ENCODE data around the gene NUP93.

NUP93 gene

GRCh38 chr16:56697456-56698155 is 32.3 kb upstream of the NUP93 start:
- H3K4me2 ChIP-seq (ENCODE audit: insufficient read depth, low read length) = no peak overlapping the region
- H3K4me1 ChIP-seq (ENCODE audit: insufficient read depth, low read length) = peaks cover 11% of the 10 kb centered on the region
- peaks cover 4% of the 10 kb centered on the region for H3K9me3 ChIP-seq (ENCODE audit: insufficient read depth, low read length, severe bottlenecking)
- no peaks in the 10 kb centered on the region for H4K20me1 ChIP-seq (ENCODE audit: insufficient read depth, low read length)
- no peak overlapping the region for H3K9ac ChIP-seq (ENCODE audit: low read depth, low read length)
- H2AFZ ChIP-seq (ENCODE audit: low read depth, low read length) = no peak overlapping the region
- H3K27ac ChIP-seq (ENCODE audit: low read length) = no peak overlapping the region
- H3K79me2 ChIP-seq (ENCODE audit: insufficient read depth, low read length) = no peaks in the 10 kb centered on the region
- TF ChIP-seq EZH2 (IDR thresholded peaks at IDR 0.05; ENCODE audit: borderline replicate concordance, low read depth, low read length, severe bottlenecking) (no peak), CTCF (IDR thresholded peaks at IDR 0.05; ENCODE audit: borderline replicate concordance, extremely low read depth, low read length, poor library complexity, severe bottlenecking) (no peak)
- H3K4me3 ChIP-seq (ENCODE audit: low read depth in 1 of 2, low read length in 2 of 2) = no peak overlapping the region
- ATAC-seq (ENCODE audit: insufficient read depth, low read depth) (no peak), DNase-seq (no peak)
- H3K36me3 ChIP-seq (ENCODE audit: insufficient read depth, low read length) = no peaks in the 10 kb centered on the region
- no peaks in the 10 kb centered on the region for H3K27me3 ChIP-seq (ENCODE audit: insufficient read depth, low read length, poor library complexity)

GRCh38 chr16:56700195-56700594 is 29.7 kb upstream of the NUP93 start:
- no peaks in the 10 kb centered on the region for H3K27me3 ChIP-seq (ENCODE audit: insufficient read depth, low read length, poor library complexity)
- H3K36me3 ChIP-seq (ENCODE audit: insufficient read depth, low read length) = no peaks in the 10 kb centered on the region
- no peak overlapping the region for H2AFZ ChIP-seq (ENCODE audit: low read depth, low read length)
- H4K20me1 ChIP-seq (ENCODE audit: insufficient read depth, low read length) = no peaks in the 10 kb centered on the region
- TF ChIP-seq CTCF (IDR thresholded peaks at IDR 0.05; ENCODE audit: borderline replicate concordance, extremely low read depth, low read length, poor library complexity, severe bottlenecking) = no peak
- no peak for TF ChIP-seq EZH2 (IDR thresholded peaks at IDR 0.05; ENCODE audit: borderline replicate concordance, low read depth, low read length, severe bottlenecking)
- no peak overlapping the region for H3K27ac ChIP-seq (ENCODE audit: low read length)
- H3K4me1 ChIP-seq (ENCODE audit: insufficient read depth, low read length) = peaks cover 11% of the 10 kb centered on the region
- H3K79me2 ChIP-seq (ENCODE audit: insufficient read depth, low read length) = no peaks in the 10 kb centered on the region
- no peak for DNase-seq
- H3K4me2 ChIP-seq (ENCODE audit: insufficient read depth, low read length) = no peak overlapping the region
- H3K9ac ChIP-seq (ENCODE audit: low read depth, low read length) = no peak overlapping the region
- peaks cover 4% of the 10 kb centered on the region for H3K9me3 ChIP-seq (ENCODE audit: insufficient read depth, low read length, severe bottlenecking)
- no peak overlapping the region for H3K4me3 ChIP-seq (ENCODE audit: low read depth in 1 of 2, low read length in 2 of 2)
- no peak for ATAC-seq (ENCODE audit: insufficient read depth, low read depth)

GRCh38 chr16:56700631-56701030 is 29.3 kb upstream of the NUP93 start:
- H3K4me2 ChIP-seq (ENCODE audit: insufficient read depth, low read length) = no peak overlapping the region
- no peaks in the 10 kb centered on the region for H3K79me2 ChIP-seq (ENCODE audit: insufficient read depth, low read length)
- H3K9me3 ChIP-seq (ENCODE audit: insufficient read depth, low read length, severe bottlenecking) = peaks cover 4% of the 10 kb centered on the region
- ATAC-seq (ENCODE audit: insufficient read depth, low read depth) (no peak), DNase-seq (no peak)
- no peak overlapping the region for H3K27ac ChIP-seq (ENCODE audit: low read length)
- H3K4me3 ChIP-seq (ENCODE audit: low read depth in 1 of 2, low read length in 2 of 2) = no peak overlapping the region
- no peaks in the 10 kb centered on the region for H3K36me3 ChIP-seq (ENCODE audit: insufficient read depth, low read length)
- no peak for TF ChIP-seq CTCF (IDR thresholded peaks at IDR 0.05; ENCODE audit: borderline replicate concordance, extremely low read depth, low read length, poor library complexity, severe bottlenecking)
- H2AFZ ChIP-seq (ENCODE audit: low read depth, low read length) = no peak overlapping the region
- H3K27me3 ChIP-seq (ENCODE audit: insufficient read depth, low read length, poor library complexity) = no peaks in the 10 kb centered on the region
- H4K20me1 ChIP-seq (ENCODE audit: insufficient read depth, low read length) = no peaks in the 10 kb centered on the region
- H3K9ac ChIP-seq (ENCODE audit: low read depth, low read length) = no peak overlapping the region
- H3K4me1 ChIP-seq (ENCODE audit: insufficient read depth, low read length) = peaks cover 11% of the 10 kb centered on the region

Measured in DND-41 (cell line).